Heart right ventricle (tissue), 16 donors: ENCODE measurements around the gene GPSM3. TPM values are rescaled to one million over a fixed set of nuclear protein-coding genes. Genes with fewer than 3 reads are reported as not detected.

ENCODE experiments used
- ATAC-seq, 8 donors: fragments of 200-7000 bp; cut with Tn5 transposase; one replicate each; pipeline ENCODE4 v1.9.1; 2020; ENCODE audit warnings: mild to moderate bottlenecking in 8 of 8, moderate library complexity in 8 of 8, moderate number of reproducible peaks in 1 of 8
- DNase-seq, 2 donors: peaks; one replicate each; pipeline ENCODE4 v3.0.0-alpha.2; 2020
- H3K27ac ChIP-seq, 10 donors: fragments of 200-600 bp; sonication (generic) in 2 of 10; one replicate each; pipeline versions ENCODE4 v1.5.0 to v1.8.0; 2020 to 2022; ENCODE audit warnings: mild to moderate bottlenecking in 3 of 10
- H3K27me3 ChIP-seq, 7 donors: fragments of 200-600 bp; one replicate each; pipeline ENCODE4 v1.8.0; 2021 to 2022; ENCODE audit warnings: mild to moderate bottlenecking in 2 of 7
- H3K36me3 ChIP-seq, 9 donors: fragments of 200-600 bp; sonication (generic) in 1 of 9; one replicate each; pipeline versions ENCODE4 v1.5.0 to v1.8.0; 2020 to 2022; ENCODE audit warnings: mild to moderate bottlenecking in 2 of 9
- H3K4me1 ChIP-seq, 9 donors: fragments of 200-600 bp; sonication (generic) in 1 of 9; one replicate each; pipeline versions ENCODE4 v1.5.0 to v1.8.0; 2020 to 2022; ENCODE audit warnings: mild to moderate bottlenecking in 4 of 9
- H3K4me3 ChIP-seq, 10 donors: fragments of 200-600 bp; sonication (generic) in 2 of 10; one replicate each; pipeline versions ENCODE4 v1.5.0 to v1.8.0; 2020 to 2022; ENCODE audit warnings: mild to moderate bottlenecking in 7 of 10, moderate library complexity in 2 of 10
- H3K9me3 ChIP-seq, 11 donors: fragments of 200-600 bp in 10 of 11; sonication (generic) in 2 of 11; one replicate each; pipeline versions ENCODE4 v1.5.0 to v1.8.0; 2013 to 2022; ENCODE audit warnings: mild to moderate bottlenecking in 2 of 11, control low read depth in 1 of 11, moderate library complexity in 1 of 11
- CTCF ChIP-seq, 9 donors: fragments of 200-600 bp; sonication (generic) in 2 of 9; IDR thresholded peaks; one replicate each; pipeline versions ENCODE4 v1.5.0 to v1.8.0; 2021 to 2022; ENCODE audit warnings: antibody characterized with exemption in 9 of 9, mild to moderate bottlenecking in 5 of 9, moderate library complexity in 1 of 9
- WGBS, 2 donors: extraction: QIAGEN DNeasy Blood & Tissue Kit; methylation state at CpG; one replicate each; pipeline ENCODE4 v1.1.7; 2013; ENCODE audit warnings: inconsistent platforms in 1 of 2; 5-methylcytosine and 5-hydroxymethylcytosine counted together
- intact Hi-C, 10 donors: fragments of 100-400 bp; cut with DNase I; formaldehyde crosslinking; loops; one replicate each; pipeline versions ENCODE4 v1.11.1 to v1.14.2; 2022
- polyA plus RNA-seq, 2 donors: library from polyadenylated mRNA; stranded (reverse); fragments of 200-250 nt; gene quantifications; one replicate each; pipeline ENCODE4 v1.2.3, GENCODE V29; 2013
- total RNA-seq, 10 donors: library from RNA; stranded (reverse); fragmentation: NEBNext Ultra II Directional in 3 of 10; extraction: Animal tissue kit (Norgen Biotek cat#: 25700) in 3 of 10; gene quantifications; one replicate each; pipeline versions ENCODE4 v1.2.1 to v1.2.4, GENCODE V29; 2021 to 2023
- donor health status: Arrhythmogenic right ventricular cardiomyopathy.
- donor health status: ischemic (EF 13 %, LVEDD 7.1; RV severe dilation, severe dysfunction).
- donor health status: healthy with polysubstance abuse.
- donor health status: DM: no; HTN: yes; CAD: no.
- donor health status: DM: no; HTN: no; CAD: no.
- donor health status: ischemic (EF 25% LVEDD 6.9; RV normal size, moderate dysfunction).
- donor health status: ischemic (EF 25% LVEDD 5.7; RV mildly dilated, moderate dysfunction).
- donor health status: healthy.
- donor health status: DM: yes; HTN: yes; CAD: no.
- donor health status: Ischemic cardiomyopathy.
- donor health status: ischemic (EF 35%, LVEDD 5.7; RV mildly dilated, moderate dysfunction).
- donor health status: nonischemic (EF 11% LVEDD 7.7; RV severe dilation, severe dysfunction).
- donor health status: DM: yes; HTN: yes; CAD: no.
- donor health status: PGD.
- donor health status: ischemic (EF 29% LVEDD 5.4; RV normal size, mild dysfunction).
- donor health status: nonischemic (EF 23%, LVEDD 6.1; RV moderate dilation, normal function).

Gene GPSM3
- total and polyA plus RNA-seq, 12 donors = 2.4 to 28.0 (median 4.6) TPM

GRCh38 chr6:32216285-32216684, 23.8 kb upstream of the GPSM3 start:
- Histone ChIP-seq H3K27me3 (no peaks in the 10 kb centered on the region), H3K27ac (no peak overlapping the region), H3K4me1 (peaks cover 0 to 8% (median 0%) of the 10 kb centered on the region in 9 donors), H3K4me3 (no peak overlapping the region), H3K9me3 (no peaks in the 10 kb centered on the region), H3K36me3 (peaks cover 0 to 96% (median 0%) of the 10 kb centered on the region in 9 donors)
- no peak for TF ChIP-seq CTCF (IDR thresholded peaks at IDR 0.05)
- no peak for ATAC-seq
- no peak for DNase-seq
- intact Hi-C loops = no loop called here
- WGBS, 2 donors = 85% methylated on average over 10 of the region's 10 CpGs

GRCh38 chr6:32215617-32216016, 23.2 kb upstream of the GPSM3 start:
- ATAC-seq (no peak), DNase-seq (no peak)
- Histone ChIP-seq H3K36me3 (peaks cover 0 to 96% (median 0%) of the 10 kb centered on the region in 9 donors), H3K27ac (no peak overlapping the region), H3K4me1 (peaks cover 0 to 2% (median 0%) of the 10 kb centered on the region in 9 donors), H3K27me3 (no peaks in the 10 kb centered on the region), H3K9me3 (no peaks in the 10 kb centered on the region), H3K4me3 (no peak overlapping the region)
- 94 to 98% methylated on average over 4 of the region's 4 CpGs for WGBS, 2 donors
- no peak for TF ChIP-seq CTCF (IDR thresholded peaks at IDR 0.05)
- intact Hi-C loops = no loop called here

- Histone ChIP-seq H3K9me3 (no peaks in the 10 kb centered on the region), H3K36me3 (peaks cover 0 to 96% (median 0%) of the 10 kb centered on the region in 9 donors), H3K4me1 (no peaks in the 10 kb centered on the region), H3K4me3 (no peak overlapping the region), H3K27me3 (no peaks in the 10 kb centered on the region), H3K27ac (no peak overlapping the region)
- 83 to 95% methylated on average over 3 of the region's 3 CpGs for WGBS, 2 donors
- intact Hi-C loops = no loop called here
- no peak for TF ChIP-seq CTCF (IDR thresholded peaks at IDR 0.05)
- no peak for ATAC-seq
- no peak for DNase-seq
Measured at GRCh38 chr6:32214126-32214525, 21.7 kb upstream of the GPSM3 start.

- intact Hi-C loops = no loop called here
- H3K27me3 ChIP-seq = no peaks in the 10 kb centered on the region
- H3K4me1 ChIP-seq = no peaks in the 10 kb centered on the region
- TF ChIP-seq CTCF (IDR thresholded peaks at IDR 0.05) = no peak
- WGBS, 2 donors = 87 to 90% methylated on average over 6 of the region's 6 CpGs
- DNase-seq (no peak), ATAC-seq (no peak)
- H3K27ac ChIP-seq = no peak overlapping the region
- H3K36me3 ChIP-seq = peaks cover 0 to 96% (median 0%) of the 10 kb centered on the region in 9 donors
- H3K9me3 ChIP-seq = no peaks in the 10 kb centered on the region
- no peak overlapping the region for H3K4me3 ChIP-seq
Measured at GRCh38 chr6:32213649-32214048, 21.2 kb upstream of the GPSM3 start.
